Neural progenitor cell (in vitro differentiated cells): ENCODE results near the gene BCL7A.
"Not testable (repeated sequence)": the region's sequence is repeated elsewhere in the genome, so short reads cannot be mapped to it uniquely, and the experiment has no call there.

Experiments used
- CTCF ChIP-seq: fragments of 200-600 bp; sonication (generic); IDR thresholded peaks from 2 replicates; pipeline ENCODE4 v1.5.1; 2017; ENCODE audit warnings: antibody characterized with exemption, mild to moderate bottlenecking
- EZH2 ChIP-seq: fragments of 200-600 bp; sonication (generic); IDR thresholded peaks from 2 replicates; pipeline ENCODE4 v1.6.1; 2017; ENCODE audit warnings: antibody characterized with exemption, mild to moderate bottlenecking, moderate library complexity

- TF ChIP-seq EZH2, CTCF: not testable (repeated sequence)
Observed at GRCh38 chr12:121988519-121988918, 33.2 kb upstream of the BCL7A start.
